HG02798 (cell line): ENCODE measurements around the gene KRT78.

Experiments used
- ATAC-seq: cut with Tn5 transposase; IDR thresholded peaks from one replicate; pipeline ENCODE4 v1.9.1; 2021; ENCODE audit warnings: mild to moderate bottlenecking; ENCODE audit not compliant: unreplicated experiment, poor library complexity

The KRT78 gene

DNA sequence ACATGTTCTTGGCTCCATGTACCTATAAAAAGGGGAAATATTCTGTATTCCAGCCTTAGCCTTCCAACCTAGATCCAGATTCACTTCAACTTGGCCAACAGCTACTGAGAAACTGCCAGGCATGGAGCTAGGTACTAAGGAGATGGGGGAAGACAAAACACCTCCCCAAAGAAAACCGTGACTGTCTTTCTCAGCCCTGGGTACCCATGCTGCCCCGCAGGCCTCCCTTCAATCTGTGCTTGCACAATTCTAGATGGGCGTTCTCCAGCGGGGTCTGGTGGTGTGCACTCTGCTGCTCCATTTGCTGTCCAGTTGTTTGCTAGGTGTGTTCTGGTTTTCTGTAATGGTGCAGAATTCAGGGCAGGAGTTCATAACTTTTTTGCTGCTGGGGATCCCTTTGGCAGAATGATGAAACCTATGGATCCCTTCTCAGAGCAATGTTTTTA, 34.1 kb downstream of the KRT78 start:
- no peak for ATAC-seq

DNA sequence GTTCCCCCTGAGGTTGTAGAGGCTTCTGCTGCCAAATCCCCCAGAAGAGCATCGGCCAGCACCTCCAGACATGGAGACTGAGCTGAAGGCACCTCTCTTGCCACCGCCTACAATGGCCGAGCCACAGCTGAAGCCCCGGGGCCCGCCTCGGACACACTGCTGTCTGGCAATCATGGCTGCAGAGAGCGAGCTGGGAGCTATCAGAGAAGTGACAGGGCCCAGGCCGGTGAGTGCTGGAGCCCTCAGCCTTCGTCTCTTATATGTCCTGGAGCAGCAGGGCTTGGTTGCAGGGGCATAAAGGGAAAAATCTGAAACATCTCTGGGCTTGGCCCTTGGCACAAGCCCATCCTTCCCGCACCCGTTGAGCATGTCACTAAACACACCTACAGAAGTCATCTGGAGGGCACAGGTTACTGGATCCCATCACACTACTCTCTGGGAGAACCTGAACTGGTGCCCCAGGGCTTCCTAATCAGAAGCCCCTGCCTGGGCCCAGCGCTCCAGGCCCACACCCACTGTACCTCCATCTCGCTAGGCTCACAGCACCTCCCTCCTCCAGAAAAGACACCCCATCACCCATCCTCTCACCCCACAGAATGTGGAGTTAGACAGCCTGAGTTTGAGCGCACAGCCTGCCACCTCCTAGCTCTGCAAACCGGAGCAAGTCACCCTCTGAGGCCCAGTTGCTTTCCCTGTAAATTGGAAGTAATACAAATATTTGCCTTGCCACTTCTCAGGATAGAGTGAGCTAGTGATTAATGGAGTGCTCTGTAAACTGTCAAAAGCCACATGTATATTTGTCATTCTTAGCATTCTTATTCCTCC, 34.7 kb downstream of the KRT78 start, which contains the start of gene KRT4:
TSS of gene KRT4 (minus strand) at position 232 of the 825 bp plus-strand sequence. CDS start at position 174, 58 bp downstream.
- no peak for ATAC-seq

DNA sequence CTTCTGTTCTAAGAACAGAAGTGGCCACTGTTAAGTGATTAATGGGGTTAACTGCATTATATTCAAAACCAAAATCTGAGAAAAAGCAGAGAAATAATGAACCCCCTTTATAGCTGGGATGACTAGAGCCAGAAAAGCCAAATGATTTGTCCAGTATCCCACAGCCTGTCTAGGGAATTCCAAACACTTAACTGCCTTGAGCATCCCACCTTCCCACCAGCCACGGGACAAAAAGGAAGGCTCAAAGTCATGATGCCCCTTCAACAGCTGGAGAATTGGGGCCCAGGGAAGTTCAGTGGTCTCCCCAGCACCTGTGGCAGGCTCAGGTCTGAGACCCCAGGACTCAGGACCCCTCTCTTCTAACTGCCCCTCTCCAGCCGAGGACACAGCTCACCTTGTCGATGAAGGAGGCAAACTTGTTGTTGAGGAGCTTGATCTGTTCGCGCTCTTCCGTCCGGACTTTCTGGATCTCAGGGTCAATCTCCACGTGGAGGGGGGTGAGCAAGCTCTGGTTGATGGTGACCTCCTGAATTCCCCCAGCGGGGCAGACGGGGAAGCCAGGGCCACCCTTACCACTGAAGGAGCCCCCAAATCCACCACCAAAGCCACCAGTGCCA, 35.5 kb downstream of the KRT78 start:
- no peak for ATAC-seq

DNA sequence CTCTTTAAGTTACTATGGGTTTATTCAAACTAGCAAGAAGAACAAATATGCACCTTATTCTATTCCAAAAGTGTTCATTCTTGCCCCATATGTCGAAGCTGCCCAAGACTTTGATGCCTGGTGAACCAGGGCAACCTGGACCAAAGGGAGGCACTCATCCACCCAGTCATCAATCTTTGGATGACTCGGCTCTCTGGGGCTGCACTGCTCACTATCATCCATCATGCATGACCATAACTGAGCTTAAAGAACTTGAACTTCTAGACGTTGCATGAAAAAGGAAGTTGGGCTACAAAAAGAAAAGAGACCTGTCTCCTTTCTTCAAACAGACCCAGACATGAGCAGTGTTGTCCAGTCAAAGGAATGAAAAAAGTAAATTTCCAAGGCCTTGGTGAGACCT, 36.0 kb downstream of the KRT78 start:
- ATAC-seq: no peak

DNA sequence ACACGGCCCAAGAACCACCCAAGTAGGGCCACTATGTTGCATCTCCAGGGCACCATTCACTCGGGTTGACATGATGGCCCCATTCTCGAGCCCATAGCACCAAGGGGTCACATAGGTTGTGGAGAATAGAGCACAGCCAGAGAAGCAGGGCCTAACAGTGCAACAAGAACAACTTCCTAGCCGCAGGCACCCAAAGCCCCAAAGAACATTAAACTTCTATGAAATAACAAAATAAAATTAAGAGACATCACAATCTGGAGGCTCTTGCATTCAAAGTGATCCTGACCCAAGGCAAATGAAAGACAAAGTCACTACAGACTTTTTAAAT, 36.8 kb downstream of the KRT78 start:
- no peak for ATAC-seq

DNA sequence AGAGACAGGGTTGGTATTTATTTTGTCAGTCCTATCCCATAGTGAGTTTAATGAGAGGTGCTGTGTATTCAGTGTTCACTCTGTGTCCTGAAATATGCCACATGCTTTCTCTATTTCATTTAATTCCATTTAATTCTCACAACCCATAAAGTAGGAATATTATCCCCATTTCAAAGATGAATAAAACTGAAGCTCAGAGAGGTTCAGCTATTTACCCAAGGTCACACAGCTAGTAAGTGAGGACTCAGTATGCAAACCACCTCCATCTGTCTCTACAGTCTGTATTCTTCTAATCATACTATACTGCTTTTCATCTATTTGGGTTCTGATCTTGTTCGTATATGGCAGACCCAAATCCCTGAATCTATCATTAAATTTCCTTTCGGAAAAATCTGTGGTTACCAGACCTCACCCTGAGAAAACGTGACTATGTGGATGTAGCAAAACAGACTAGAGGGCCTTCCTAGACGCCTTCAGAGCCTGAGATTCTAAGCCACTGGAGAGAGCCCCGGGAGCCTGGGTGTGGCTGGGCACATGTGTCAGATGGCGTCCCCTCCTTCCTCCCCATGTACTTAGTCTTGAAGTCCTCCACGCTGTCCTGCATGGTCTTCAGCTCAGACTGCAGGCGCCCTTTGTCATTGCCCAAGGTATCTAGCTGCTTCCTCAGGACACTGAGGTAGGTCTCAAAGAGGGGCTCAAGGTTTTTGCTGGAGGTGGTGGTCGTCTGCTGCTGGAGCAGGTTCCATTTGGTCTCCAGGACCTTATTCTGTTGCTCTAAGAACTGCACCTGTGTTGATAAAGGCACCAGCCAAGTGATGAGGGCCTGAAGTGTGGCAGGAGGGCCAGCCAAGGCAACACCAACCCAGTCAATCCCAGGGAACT, 37.4 kb downstream of the KRT78 start:
- ATAC-seq: no peak

DNA sequence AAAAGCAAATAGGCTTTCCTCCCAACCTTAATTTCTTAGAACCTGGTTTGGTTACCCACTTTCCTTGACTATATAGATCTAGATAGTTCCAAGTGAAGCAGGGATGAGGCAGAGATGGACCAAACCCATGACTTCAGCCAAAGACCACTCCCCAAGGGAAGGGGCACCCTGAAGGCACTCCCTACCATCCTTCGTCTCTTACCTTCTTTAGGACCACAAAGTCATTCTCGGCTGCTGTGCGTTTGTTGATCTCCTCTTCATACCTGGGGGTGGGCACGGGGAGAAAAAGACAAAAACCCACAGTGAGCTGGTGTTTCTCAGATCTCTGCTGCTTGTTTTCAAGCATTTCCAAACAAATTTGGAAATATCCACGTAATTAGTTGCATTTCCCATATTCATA, 38.2 kb downstream of the KRT78 start:
- ATAC-seq: no peak

DNA sequence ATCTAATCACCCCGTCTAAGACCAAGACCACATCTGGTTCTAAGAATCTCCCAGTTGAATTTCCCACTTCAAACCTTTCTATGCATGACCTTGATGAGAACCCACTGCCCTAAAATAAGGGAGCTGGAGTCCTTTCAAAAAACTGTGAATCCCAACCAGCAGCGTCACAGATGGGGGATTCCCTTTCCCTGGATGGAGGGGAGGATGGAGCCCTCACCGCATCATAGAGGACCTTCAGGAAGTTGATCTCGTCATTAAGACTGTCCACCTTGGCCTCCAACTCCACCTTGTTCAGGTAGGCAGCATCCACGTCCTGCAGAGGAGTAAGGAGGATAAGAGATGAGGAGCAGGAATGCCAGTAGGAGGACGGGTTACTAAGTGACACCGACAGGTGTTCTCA, 39.6 kb downstream of the KRT78 start:
- no peak for ATAC-seq

DNA sequence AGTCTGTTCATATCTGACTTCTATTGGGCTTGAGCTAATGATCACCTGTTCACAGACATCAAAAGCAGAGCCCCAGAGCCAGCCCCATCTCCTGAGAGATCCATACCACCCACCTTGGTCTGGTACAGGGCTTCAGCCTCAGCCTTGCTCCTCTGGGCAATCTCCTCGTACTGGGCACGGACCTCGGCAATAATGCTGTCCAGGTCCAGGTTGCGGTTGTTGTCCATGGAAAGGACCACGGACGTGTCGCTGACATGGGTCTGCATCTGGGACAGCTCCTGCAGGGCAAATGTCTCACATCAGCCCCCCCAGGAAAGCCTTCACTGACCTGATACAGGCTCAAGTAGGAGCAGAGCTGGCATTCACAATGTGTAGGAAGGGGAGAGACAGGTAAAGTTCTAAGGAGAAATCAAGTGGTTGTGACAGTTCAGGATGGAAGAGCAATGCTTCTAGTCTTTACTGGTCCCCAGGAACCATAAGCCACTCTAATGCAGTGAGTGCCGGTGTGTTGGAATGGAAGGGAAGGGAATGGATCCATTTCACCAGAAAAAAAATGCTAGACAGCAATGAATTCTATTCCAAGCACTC, 40.1 kb downstream of the KRT78 start:
- ATAC-seq: no peak

DNA sequence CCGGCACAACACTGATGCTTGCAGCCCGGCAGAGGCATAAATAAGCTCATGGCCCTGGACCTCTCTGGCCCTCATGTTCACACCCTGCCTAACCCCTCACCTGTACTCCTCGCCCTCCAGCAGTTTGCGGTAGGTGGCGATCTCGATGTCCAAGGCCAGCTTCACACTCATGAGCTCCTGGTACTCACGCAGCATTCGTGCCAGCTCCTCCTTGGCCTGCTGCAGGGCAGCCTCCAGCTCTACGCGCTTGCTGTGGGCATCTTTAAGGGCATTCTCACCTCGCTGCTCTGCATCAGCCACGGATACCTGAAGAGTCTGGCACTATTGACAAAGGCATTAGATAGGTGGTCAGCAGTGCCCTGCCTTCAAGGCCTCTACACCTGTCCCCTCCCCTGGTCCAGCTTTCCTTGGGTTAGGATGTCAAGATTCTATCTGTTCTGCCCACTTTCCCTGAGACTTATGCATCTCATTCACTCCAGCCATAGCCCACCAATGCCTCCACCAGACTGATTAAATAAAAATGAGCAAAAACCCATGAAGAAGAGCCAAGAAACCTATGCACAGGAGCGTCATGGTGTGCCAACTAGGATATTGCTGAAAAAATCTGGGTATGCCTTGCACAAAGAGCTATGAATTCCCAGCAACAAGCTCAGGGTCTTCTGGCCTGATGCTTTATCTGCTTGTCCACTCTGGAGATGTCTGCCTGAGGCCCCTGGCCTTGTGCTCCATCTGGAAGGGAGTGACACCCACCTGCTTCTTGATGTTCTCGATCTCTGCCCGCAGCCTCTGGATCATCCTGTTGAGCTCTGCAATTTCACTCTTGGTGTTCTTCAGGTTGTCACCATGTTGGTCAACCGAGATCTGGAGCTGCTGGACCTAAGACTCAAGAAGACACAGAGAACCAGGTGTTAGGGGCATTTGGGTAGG, 41.0 kb downstream of the KRT78 start:
- no peak for ATAC-seq

DNA sequence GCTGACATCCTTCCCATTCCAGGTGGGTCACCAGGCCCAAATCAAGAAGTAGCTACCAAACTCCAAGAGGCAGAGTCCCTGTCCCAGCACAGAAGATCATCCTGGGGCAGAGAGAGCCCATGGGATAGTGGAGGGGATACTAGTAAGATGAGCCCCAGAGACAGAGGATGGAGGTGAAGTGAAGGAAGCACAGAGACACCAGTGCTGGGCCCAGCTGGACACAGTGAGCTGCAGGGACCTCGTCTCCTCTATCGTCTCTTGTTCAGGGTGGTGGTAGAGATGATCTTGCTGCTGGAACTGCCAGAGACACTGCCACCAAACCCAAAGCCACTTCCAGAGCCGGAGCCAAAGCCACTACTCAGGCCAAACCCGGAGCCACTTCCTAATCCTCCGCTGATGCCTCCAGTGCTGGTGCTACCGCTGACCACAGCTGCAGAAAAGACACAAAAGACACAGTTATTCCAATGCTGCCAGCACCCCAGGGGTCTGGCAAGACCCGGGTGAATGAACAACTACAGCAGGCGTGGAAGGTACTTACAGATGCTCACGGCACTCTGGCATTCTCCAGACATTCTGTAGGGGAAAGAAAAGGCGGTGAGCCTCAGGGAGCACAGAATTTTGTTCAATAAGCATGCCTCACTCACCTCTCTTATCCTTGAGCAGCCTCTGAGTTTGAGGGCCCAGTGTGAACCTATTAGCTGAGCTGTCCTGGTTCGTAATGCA, 41.8 kb downstream of the KRT78 start:
- no peak for ATAC-seq

DNA sequence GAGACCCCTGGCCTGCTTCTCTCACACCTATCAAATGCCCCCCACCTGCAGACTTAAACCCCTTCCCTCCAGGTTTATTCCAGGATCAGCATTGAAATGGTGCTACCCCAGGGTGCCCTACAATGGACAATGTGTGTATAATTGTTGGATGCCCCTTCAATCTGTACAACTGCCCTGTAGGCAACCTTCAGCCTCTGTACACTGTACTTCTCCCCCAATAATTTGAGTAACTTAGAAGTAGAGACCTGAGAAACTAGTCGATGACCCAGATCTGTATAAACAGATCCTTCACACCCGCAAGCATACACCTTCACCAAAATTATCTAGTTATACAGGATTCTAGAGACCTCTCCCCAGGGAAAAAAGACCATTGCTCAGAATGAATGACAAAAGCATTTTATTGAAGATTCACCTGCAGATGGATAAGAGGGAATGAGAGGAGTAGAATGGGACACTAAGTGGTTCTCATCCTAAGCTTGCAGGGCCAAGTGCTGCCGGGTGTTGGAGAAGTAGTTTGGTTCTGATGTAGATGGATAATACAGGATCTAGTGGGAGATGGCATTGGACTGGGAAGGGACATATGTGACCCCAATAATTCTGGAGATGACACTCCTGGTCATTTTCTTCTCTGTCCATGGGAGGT, 42.5 kb downstream of the KRT78 start:
- no peak for ATAC-seq

DNA sequence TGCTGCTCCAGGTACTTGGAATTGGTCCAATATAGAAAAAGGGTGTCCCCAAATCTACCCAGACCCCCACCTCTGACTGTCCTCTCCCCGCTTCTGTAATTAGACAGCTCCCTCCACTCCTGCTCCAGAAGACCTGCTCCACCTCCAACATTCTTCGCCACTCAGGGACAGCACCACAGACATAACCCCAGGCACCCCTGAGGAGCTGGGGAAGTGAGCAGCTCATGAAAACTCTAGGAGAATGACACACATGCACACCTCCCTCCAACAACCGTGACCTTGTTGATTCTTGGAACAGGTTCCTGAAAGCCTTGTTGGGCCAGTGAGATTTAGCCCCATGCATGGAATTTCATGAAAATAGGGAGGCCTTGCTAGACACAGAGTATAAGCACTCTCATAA, 43.1 kb downstream of the KRT78 start:
- ATAC-seq: no peak

DNA sequence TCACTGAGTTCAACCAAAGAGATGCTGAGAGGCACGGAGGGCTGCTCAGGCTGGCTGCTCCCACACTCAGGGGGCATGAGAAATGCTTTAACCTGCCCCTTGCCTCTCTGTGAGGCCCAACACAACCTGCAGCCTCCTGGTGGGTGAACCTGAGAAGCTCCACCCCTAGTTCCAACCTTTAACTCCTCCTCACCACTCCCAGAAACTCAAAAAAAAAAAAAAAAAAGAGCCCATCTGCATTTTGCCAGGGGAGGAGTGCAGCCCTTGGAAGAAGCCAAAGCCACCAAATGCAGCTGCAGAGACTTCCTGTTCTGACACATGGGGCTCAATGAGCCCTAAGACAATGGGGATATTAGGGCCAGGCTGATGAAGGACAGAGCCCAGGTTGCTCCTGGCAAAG, 43.8 kb downstream of the KRT78 start:
- no peak for ATAC-seq

DNA sequence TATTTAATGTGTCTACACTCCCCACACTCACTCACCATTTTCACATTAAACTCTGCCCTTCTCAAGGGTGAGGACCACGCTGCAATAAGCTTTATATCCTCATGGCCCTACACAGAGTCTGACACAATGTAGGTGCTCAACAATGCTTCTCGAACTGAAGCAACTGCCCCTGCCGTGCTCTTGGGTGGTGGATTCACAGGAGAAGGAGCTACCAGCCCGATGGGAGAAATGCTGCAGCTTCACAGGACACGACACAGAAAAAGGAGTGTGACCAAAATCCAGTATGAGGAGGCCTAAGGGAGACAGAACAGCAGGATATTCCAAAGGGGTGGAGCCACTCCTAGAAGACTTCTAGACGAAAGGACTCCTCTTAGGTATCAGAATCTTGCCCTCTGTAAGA, 46.4 kb downstream of the KRT78 start:
- no peak for ATAC-seq

DNA sequence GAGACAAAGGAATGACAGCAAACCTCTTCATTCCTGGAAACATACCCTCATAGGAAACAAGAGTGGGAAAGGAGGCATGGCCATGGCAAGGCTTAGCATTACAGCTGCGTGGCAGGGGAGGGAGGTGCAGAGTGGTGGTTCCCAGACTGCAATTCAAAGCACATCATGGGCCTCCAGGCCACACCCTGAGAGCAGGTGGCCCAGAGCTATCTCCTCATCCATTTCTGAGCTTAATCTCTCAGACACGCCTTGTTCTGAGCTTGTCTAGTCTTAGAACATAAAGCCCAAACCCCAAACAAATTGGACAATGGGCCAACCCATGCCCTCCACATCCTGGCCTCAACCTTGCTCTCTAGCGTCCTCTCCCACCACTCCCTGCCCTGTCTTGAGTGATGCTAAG, 47.0 kb downstream of the KRT78 start:
- ATAC-seq: no peak

DNA sequence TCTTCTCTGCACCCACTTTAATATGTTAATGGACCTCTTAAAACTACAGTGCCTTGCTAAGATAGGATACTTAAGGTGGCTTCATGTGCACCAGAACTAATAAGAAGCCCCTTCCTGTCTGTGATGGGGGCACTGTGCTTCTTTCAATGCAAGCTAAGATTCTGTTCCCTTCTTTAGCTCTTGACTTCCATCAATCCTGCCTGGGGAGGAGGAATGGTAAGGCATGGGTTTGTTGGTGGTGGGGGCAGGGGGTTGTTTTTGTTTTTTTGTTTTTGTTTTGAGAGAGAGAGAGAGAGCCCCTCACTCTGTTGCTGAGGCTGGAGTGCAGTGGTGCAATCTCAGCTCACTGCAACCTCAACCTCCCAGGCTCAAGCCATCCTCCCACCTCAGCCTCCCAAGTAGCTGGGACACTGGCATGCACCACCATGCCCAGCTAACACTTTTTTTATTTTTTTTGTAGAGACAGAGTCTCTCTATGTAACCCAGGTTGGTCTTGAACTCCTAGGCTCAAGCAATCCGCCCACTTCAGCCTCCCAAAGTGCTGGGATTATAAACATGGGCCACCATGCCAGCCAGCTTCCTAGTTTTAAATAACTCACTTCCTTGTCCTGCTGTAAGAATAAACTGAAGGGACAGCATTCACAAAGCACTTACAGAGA, 48.4 kb downstream of the KRT78 start:
- ATAC-seq: no peak
